OCI-LY7 (cell line): Measurements from ENCODE around the gene DDIT4L. TPM values are rescaled to one million over a fixed set of nuclear protein-coding genes. Genes with fewer than 3 reads are reported as not detected.

ENCODE experiments used
- Bru-seq: library from RNA; stranded (reverse); fragments of 400-500 nt; gene quantifications from one replicate; lab custom pipeline; 2021; lab: Mats Ljungman, UMichigan
- BruChase-seq, 2 experiments: library from RNA; stranded (reverse); fragments of 400-500 nt; gene quantifications; one replicate each; lab custom pipeline; 2021; lab: Mats Ljungman, UMichigan
- BruUV-seq: library from RNA; stranded (reverse); fragments of 400-500 nt; replicated peaks from 2 replicates; lab custom pipeline; 2021; lab: Mats Ljungman, UMichigan
- CTCF ChIA-PET: fragments of 300-600 bp; sonication (Branson Sonifier 250); formaldehyde crosslinking; loops from one replicate; lab custom pipeline; 2022; ENCODE audit warnings: antibody characterized with exemption; ENCODE audit not compliant: unreplicated experiment; lab: Charles Lee
- POLR2A ChIA-PET: fragments of 300-600 bp; sonication (Branson Sonifier 250); formaldehyde crosslinking; loops from one replicate; lab custom pipeline; 2022; ENCODE audit warnings: antibody characterized with exemption; lab: Charles Lee
- DNase-seq: peaks from one replicate; pipeline ENCODE4 v3.0.0-alpha.2; 2015; ENCODE audit warnings: low spot score
- H2AFZ ChIP-seq: fragments of 200-600 bp; sonication (generic), shearing (Covaris generic); 2 replicates; pipeline ENCODE4 v1.6.1; 2014; ENCODE audit warnings: mild to moderate bottlenecking, antibody characterized with exemption, low read length, moderate library complexity
- H3K27ac ChIP-seq: fragments of 200-600 bp; sonication (generic); 2 replicates; pipeline ENCODE4 v1.5.1; 2014; ENCODE audit warnings: mixed run types, low read depth, mild to moderate bottlenecking, moderate library complexity, low read length, inconsistent platforms; ENCODE audit not compliant: poor library complexity, severe bottlenecking
- H3K36me3 ChIP-seq: fragments of 200-600 bp; sonication (generic); 2 replicates; pipeline ENCODE4 v1.6.1; 2014; ENCODE audit warnings: mild to moderate bottlenecking, antibody characterized with exemption, low read length, moderate library complexity, mixed read lengths; ENCODE audit not compliant: insufficient read depth
- H3K4me1 ChIP-seq: fragments of 200-600 bp; sonication (generic); 2 replicates; pipeline ENCODE4 v1.5.1; 2014; ENCODE audit warnings: mild to moderate bottlenecking, low read length; ENCODE audit not compliant: insufficient read depth, poor library complexity, severe bottlenecking
- H3K4me2 ChIP-seq: fragments of 200-600 bp; sonication (generic); 2 replicates; pipeline ENCODE4 v1.6.1; 2014; ENCODE audit warnings: mild to moderate bottlenecking, low read length
- H3K4me3 ChIP-seq: fragments of 200-600 bp; sonication (generic); 2 replicates; pipeline ENCODE4 v1.5.1; 2014; ENCODE audit warnings: mild to moderate bottlenecking, low read depth, low read length; ENCODE audit not compliant: poor library complexity, severe bottlenecking
- H3K79me2 ChIP-seq: fragments of 200-600 bp; sonication (generic); 2 replicates; pipeline ENCODE4 v1.6.1; 2016; ENCODE audit warnings: low read depth, mild to moderate bottlenecking, low read length, moderate library complexity, mixed read lengths; ENCODE audit not compliant: insufficient read depth
- H3K9me2 ChIP-seq: fragments of 200-600 bp; sonication (generic); 2 replicates; pipeline ENCODE4 v1.6.1; 2016; ENCODE audit warnings: mild to moderate bottlenecking, low read length, mixed read lengths; ENCODE audit not compliant: insufficient read depth
- H3K9me3 ChIP-seq: fragments of 200-600 bp; sonication (generic); 2 replicates; pipeline ENCODE4 v1.6.1; 2014; ENCODE audit warnings: mild to moderate bottlenecking, mixed run types, low read length, mixed read lengths
- H4K20me1 ChIP-seq: fragments of 200-600 bp; sonication (generic); 2 replicates; pipeline ENCODE4 v1.6.1; 2014; ENCODE audit warnings: mild to moderate bottlenecking, antibody characterized with exemption, low read length, moderate library complexity, mixed read lengths; ENCODE audit not compliant: insufficient read depth
- EZH2phosphoT487 ChIP-seq: fragments of 200-600 bp; sonication (generic); IDR thresholded peaks from 2 replicates; pipeline ENCODE4 v1.6.1; 2018; ENCODE audit warnings: low read depth, borderline replicate concordance, mild to moderate bottlenecking, mixed run types, antibody characterized with exemption, low read length, moderate library complexity, mixed read lengths
- intact Hi-C: fragments of 100-400 bp; cut with micrococcal nuclease; formaldehyde crosslinking; loops from one replicate; pipeline ENCODE4 v1.10.0; 2022; ENCODE audit not compliant: unreplicated experiment
- long read RNA-seq: library from polyadenylated mRNA; stranded (forward); transcript quantifications from one replicate; pipeline ENCODE4 v2.0.0, GENCODE V29; 2022
- total RNA-seq, 2 experiments: library from RNA; depleted of rRNA in 1 of 2; stranded (reverse); fragments of >200 nt in 1 of 2; shearing (Covaris generic) in 1 of 2; gene quantifications; 2 replicates each; pipeline ENCODE4 v1.2.3, GENCODE V29; 2014 to 2022
- TF ChIP-seq, protein P1 (sequence below): fragments of 200-600 bp; sonication (generic); conservative IDR thresholded peaks from 2 replicates; pipeline ENCODE4 v1.5.1; 2014; ENCODE audit warnings: mild to moderate bottlenecking, antibody characterized with exemption, low read length, moderate library complexity, mixed read lengths

Gene DDIT4L, protein sequence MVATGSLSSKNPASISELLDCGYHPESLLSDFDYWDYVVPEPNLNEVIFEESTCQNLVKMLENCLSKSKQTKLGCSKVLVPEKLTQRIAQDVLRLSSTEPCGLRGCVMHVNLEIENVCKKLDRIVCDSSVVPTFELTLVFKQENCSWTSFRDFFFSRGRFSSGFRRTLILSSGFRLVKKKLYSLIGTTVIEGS
- 0.06 TPM in 1 of 2 replicates, not detected in the other for total RNA-seq (2014; rRNA removed; shearing (Covaris generic))
- not detected in 2 replicates for total RNA-seq (2022)
- Bru-seq, nascent RNA: not detected
- BruChase-seq, experiment 1, labeled RNA remaining after a 6-hour chase: not detected
- not detected for BruChase-seq, experiment 2, labeled RNA remaining after a 2-hour chase
- long read RNA-seq: 0 reads

DNA sequence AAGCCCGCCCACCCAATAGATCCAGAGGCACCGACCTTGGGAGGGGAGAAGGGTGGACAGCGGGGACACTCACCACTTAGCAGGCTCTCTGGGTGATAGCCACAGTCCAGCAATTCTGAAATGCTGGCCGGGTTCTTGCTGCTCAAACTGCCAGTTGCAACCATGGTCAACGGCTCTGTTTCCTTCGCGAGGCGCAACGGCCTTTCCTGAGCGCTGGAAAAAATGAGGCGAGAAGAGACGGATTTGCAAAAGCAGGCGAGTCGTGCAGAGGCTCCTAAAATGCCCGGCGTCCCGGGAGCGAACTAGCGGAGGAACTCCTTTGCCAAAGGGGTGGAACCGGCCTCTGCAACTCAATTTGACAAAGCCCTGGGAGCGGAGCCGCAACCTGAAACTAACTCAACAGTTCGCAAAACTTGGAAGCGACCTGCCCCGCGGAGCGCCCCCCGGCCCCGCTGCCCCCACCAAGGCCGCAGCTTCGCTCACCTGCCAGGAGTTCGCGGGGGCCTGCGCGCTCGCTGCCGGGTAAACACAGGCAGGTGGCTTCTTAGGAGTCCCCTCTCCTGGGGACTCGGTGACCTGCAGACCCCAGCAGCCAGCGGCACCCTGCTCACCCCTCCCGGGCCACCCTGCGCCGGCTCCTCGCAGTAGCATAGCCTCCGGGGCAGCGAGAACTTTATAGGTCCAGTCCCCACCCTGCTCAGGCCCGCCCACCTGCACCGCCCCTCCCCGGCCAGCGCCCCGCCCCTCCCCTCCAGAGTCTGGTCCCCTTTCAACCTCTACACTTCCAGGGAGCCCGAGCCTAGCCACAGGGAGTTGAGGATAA, at the start of gene DDIT4L:
Gene DDIT4L, minus strand, starts transcription at position 649 of the 823 bp plus-strand sequence. Its CDS starts 485 bp downstream, at position 164.
- no peaks in the 10 kb centered on the region for H3K36me3 ChIP-seq
- H3K9me2 ChIP-seq: no peaks in the 10 kb centered on the region
- BruUV-seq: no TSS peak
- H3K4me1 ChIP-seq: no peaks in the 10 kb centered on the region
- H4K20me1 ChIP-seq: no peaks in the 10 kb centered on the region
- intact Hi-C loops: no loop called here
- no peak within 1 kb of the TSS for H3K4me2 ChIP-seq
- no peak within 1 kb of the TSS for H2AFZ ChIP-seq
- TF ChIP-seq, protein P1, sequence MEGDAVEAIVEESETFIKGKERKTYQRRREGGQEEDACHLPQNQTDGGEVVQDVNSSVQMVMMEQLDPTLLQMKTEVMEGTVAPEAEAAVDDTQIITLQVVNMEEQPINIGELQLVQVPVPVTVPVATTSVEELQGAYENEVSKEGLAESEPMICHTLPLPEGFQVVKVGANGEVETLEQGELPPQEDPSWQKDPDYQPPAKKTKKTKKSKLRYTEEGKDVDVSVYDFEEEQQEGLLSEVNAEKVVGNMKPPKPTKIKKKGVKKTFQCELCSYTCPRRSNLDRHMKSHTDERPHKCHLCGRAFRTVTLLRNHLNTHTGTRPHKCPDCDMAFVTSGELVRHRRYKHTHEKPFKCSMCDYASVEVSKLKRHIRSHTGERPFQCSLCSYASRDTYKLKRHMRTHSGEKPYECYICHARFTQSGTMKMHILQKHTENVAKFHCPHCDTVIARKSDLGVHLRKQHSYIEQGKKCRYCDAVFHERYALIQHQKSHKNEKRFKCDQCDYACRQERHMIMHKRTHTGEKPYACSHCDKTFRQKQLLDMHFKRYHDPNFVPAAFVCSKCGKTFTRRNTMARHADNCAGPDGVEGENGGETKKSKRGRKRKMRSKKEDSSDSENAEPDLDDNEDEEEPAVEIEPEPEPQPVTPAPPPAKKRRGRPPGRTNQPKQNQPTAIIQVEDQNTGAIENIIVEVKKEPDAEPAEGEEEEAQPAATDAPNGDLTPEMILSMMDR: no peak
- no peak for TF ChIP-seq EZH2phosphoT487
- H3K79me2 ChIP-seq: no peaks in the 10 kb centered on the region
- no peaks in the 10 kb centered on the region for H3K9me3 ChIP-seq
- POLR2A ChIA-PET: interaction anchor here (0.5 kb wide), 1 partner anchor 13 kb away, joined by 3 read pairs; no protein-coding TSS in a partner anchor
- DNase-seq: no peak
- no peak within 1 kb of the TSS for H3K4me3 ChIP-seq
- CTCF ChIA-PET: no interaction called here
- no peak within 1 kb of the TSS for H3K27ac ChIP-seq

DNA sequence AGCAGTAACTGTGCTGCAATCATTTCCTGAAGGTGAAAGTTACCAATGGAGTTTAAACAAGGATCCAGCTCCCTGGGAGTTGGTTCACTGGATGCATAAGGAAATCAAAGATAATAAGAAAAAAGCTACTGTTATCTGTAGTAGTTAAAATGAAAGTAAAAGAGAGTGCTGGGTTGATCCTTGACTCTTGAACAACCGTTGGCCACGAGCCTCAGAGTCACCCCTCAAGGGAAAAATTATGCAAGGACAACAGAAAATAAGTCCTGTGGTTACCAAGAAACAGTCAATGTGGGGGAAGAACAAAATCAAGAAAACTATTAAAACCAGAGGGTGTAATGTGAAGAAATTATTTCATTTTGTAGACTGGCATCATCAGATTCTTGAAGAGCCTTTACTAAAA, 49.7 kb upstream of the DDIT4L start:
- DNase-seq: no peak
- no peaks in the 10 kb centered on the region for H3K9me2 ChIP-seq
- no peaks in the 10 kb centered on the region for H3K36me3 ChIP-seq
- intact Hi-C loops: no loop called here
- no peaks in the 10 kb centered on the region for H3K9me3 ChIP-seq
- ChIA-PET CTCF (no interaction called here), POLR2A (no interaction called here)
- no peak overlapping the region for H2AFZ ChIP-seq
- no peak overlapping the region for H3K4me3 ChIP-seq
- H3K27ac ChIP-seq: no peak overlapping the region
- TF ChIP-seq EZH2phosphoT487: no peak
- TF ChIP-seq, protein P1: no peak
- H3K4me2 ChIP-seq: no peak overlapping the region
- H3K4me1 ChIP-seq: no peaks in the 10 kb centered on the region
- no peaks in the 10 kb centered on the region for H4K20me1 ChIP-seq
- H3K79me2 ChIP-seq: no peaks in the 10 kb centered on the region
- no TSS peak for BruUV-seq
